SK-N-SH treated with all-trans-retinoic acid at 6 μM for 48 hours (cell line): ENCODE results near the gene CDKN2AIP.

ENCODE experiments used
- ARNTL ChIP-seq: fragments of 450-650 bp; formaldehyde crosslinking; IDR thresholded peaks from 2 replicates; pipeline ENCODE4 v1.5.0; 2020; ENCODE audit warnings: low read depth, mild to moderate bottlenecking, moderate library complexity, borderline replicate concordance
- CREB5 ChIP-seq: fragments of 250-450 bp; sonication (Bioruptor Pico); IDR thresholded peaks from 2 replicates; pipeline ENCODE4 v1.5.1; 2020; ENCODE audit warnings: low read depth, mild to moderate bottlenecking, moderate library complexity
- ISL1 ChIP-seq: fragments of 250-450 bp; sonication (Bioruptor Pico); IDR thresholded peaks from 2 replicates; pipeline ENCODE4 v2.1.2; 2022; ENCODE audit warnings: mild to moderate bottlenecking, moderate library complexity
- PATZ1 ChIP-seq: fragments of 250-450 bp; sonication (Bioruptor Pico); IDR thresholded peaks from 2 replicates; pipeline ENCODE4 v1.8.0; 2020; ENCODE audit warnings: mild to moderate bottlenecking, moderate library complexity, borderline replicate concordance
- SNAI2 ChIP-seq: fragments of 250-450 bp; sonication (Bioruptor Pico); IDR thresholded peaks from 2 replicates; pipeline ENCODE4 v1.5.0; 2020; ENCODE audit warnings: mild to moderate bottlenecking, moderate library complexity
- TSHZ2 ChIP-seq: fragments of 250-450 bp; sonication (Bioruptor Pico); IDR thresholded peaks from 2 replicates; pipeline ENCODE4 v1.5.0; 2020; ENCODE audit warnings: mild to moderate bottlenecking, moderate library complexity
- ZC3H10 ChIP-seq: fragments of 250-450 bp; sonication (Bioruptor Pico); IDR thresholded peaks from 2 replicates; pipeline ENCODE4 v1.5.1; 2021; ENCODE audit warnings: mild to moderate bottlenecking, moderate library complexity
- ZFP3 ChIP-seq: fragments of 250-450 bp; sonication (Bioruptor Pico); IDR thresholded peaks from 2 replicates; pipeline ENCODE4 v1.5.0; 2020; ENCODE audit warnings: mild to moderate bottlenecking, moderate library complexity
- ZFP30 ChIP-seq: fragments of 450-650 bp; formaldehyde crosslinking; IDR thresholded peaks from 2 replicates; pipeline ENCODE4 v1.5.0; 2022; ENCODE audit warnings: mild to moderate bottlenecking, moderate library complexity
- ZNF565 ChIP-seq: fragments of 450-650 bp; formaldehyde crosslinking; conservative IDR thresholded peaks from 2 replicates; pipeline ENCODE4 v1.5.0; 2020; ENCODE audit warnings: low read depth, mild to moderate bottlenecking, moderate library complexity
- ZNF70 ChIP-seq: fragments of 450-650 bp; formaldehyde crosslinking; IDR thresholded peaks from 2 replicates; pipeline ENCODE4 v1.5.0; 2020; ENCODE audit warnings: mild to moderate bottlenecking, moderate library complexity
- TF ChIP-seq, protein P1 (sequence below): fragments of 250-450 bp; sonication (Bioruptor Pico); IDR thresholded peaks from 2 replicates; pipeline ENCODE4 v1.8.0; 2021; ENCODE audit warnings: low read depth, mild to moderate bottlenecking, moderate library complexity, borderline replicate concordance

DNA sequence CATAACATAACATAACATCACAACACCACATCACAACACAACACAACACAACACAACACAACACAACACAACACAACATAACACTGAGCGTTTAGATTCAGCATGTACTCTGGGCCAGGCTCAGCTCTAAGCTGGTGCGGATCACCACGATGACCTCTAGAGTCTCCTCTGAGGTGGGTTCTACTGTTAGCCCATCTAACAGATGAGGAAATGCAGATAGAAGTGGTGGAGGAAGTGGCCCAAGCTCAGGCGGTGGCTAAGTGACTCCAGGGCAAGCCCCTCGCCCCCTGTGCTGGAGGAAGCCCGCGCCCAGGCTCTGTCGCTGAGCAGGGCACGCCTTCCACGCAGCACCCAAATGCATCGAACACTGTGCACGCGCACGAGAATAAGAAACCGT, 45.3 kb upstream of the CDKN2AIP start:
- TF ChIP-seq ZFP3 (no peak), ARNTL (CRISPR knock-in tag) (no peak), SNAI2 (CRISPR knock-in tag) (no peak), TSHZ2 (no peak), CREB5 (CRISPR knock-in tag) (no peak), ZNF70 (CRISPR knock-in tag) (no peak), ZNF565 (CRISPR knock-in tag) (no peak), ZFP30 (CRISPR knock-in tag) (no peak), ISL1 (no peak), PATZ1 (CRISPR knock-in tag) (no peak), ZC3H10 (CRISPR knock-in tag) (no peak)
- TF ChIP-seq, protein P1, sequence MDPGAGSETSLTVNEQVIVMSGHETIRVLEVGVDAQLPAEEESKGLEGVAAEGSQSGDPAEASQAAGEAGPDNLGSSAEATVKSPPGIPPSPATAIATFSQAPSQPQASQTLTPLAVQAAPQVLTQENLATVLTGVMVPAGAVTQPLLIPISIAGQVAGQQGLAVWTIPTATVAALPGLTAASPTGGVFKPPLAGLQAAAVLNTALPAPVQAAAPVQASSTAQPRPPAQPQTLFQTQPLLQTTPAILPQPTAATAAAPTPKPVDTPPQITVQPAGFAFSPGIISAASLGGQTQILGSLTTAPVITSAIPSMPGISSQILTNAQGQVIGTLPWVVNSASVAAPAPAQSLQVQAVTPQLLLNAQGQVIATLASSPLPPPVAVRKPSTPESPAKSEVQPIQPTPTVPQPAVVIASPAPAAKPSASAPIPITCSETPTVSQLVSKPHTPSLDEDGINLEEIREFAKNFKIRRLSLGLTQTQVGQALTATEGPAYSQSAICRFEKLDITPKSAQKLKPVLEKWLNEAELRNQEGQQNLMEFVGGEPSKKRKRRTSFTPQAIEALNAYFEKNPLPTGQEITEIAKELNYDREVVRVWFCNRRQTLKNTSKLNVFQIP (CRISPR knock-in tag): no peak
